HepG2 (cell line): ENCODE results near the gene HYI. TPM values are rescaled to one million over a fixed set of nuclear protein-coding genes. Genes with fewer than 3 reads are reported as not detected.

ENCODE experiments used
- ATAC-seq: fragments of 200-7000 bp; cut with Tn5 transposase; 3 replicates; pipeline ENCODE4 v1.9.1; 2020; ENCODE audit warnings: mild to moderate bottlenecking, moderate library complexity
- BruUV-seq: library from RNA; stranded (reverse); fragments of 400-500 nt; replicated peaks from 2 replicates; lab custom pipeline; 2021; lab: Mats Ljungman, UMichigan
- CTCF ChIA-PET: fragments of 300-600 bp; formaldehyde crosslinking; extraction: SDS; loops from one replicate; lab custom pipeline; 2021; ENCODE audit warnings: low total read pairs, inconsistent platforms, low intra/inter-chr PET ratio; lab: Yijun Ruan, JAX
- POLR2A ChIA-PET: fragments of 350-600 bp; sonication (Branson Sonifier 250); formaldehyde crosslinking; loops from one replicate; lab custom pipeline; 2020; ENCODE audit warnings: antibody characterized with exemption, inconsistent platforms; lab: Yijun Ruan, JAX
- DNase-seq: peaks from one replicate; pipeline ENCODE4 v3.0.0-alpha.2; 2015; ENCODE audit warnings: low spot score
- FAIRE-seq: peaks from 3 replicates; lab custom pipeline; 2011; peaks lifted over from hg19 to GRCh38; lab: Jason Lieb, UNC
- H2AFZ ChIP-seq: one replicate; pipeline ENCODE4 v1.6.1; 2011; ENCODE audit warnings: low read length, inconsistent platforms
- H3K27ac ChIP-seq: fragments of 300-600 bp; 3 replicates; pipeline ENCODE4 v1.8.0; 2011; ENCODE audit warnings: mixed run types, mild to moderate bottlenecking, mixed read lengths, low read length, inconsistent platforms; ENCODE audit not compliant: insufficient read depth; ENCODE audit errors: extremely low read length
- H3K27me3 ChIP-seq, 2 experiments: fragments of 200-600 bp in 1 of 2; 2 replicates in 1 of 2; 3 replicates in 1 of 2; pipeline versions ENCODE4 v1.6.0 to v1.8.0; 2011; ENCODE audit warnings: low read length in 2 of 2, mild to moderate bottlenecking in 2 of 2, moderate library complexity in 2 of 2, inconsistent platforms in 1 of 2; ENCODE audit not compliant: insufficient read depth in 2 of 2, control insufficient read depth in 1 of 2
- H3K36me3 ChIP-seq, 2 experiments: fragments of 200-600 bp in 1 of 2; replicated peaks in 1 of 2; 2 replicates in 1 of 2; 3 replicates in 1 of 2; pipeline versions ENCODE4 v1.5.1 to v1.8.0; 2011; ENCODE audit warnings: low read length in 2 of 2, inconsistent platforms in 1 of 2; ENCODE audit not compliant: insufficient read depth in 2 of 2, control insufficient read depth in 1 of 2
- H3K4me1 ChIP-seq: 2 replicates; pipeline ENCODE4 v1.5.1; 2012; ENCODE audit warnings: low read length, inconsistent platforms; ENCODE audit not compliant: insufficient read depth
- H3K4me2 ChIP-seq: 2 replicates; pipeline ENCODE4 v1.6.0; 2011; ENCODE audit warnings: low read depth, low read length, inconsistent platforms
- H3K4me3 ChIP-seq, 3 experiments: fragments of 200-600 bp in 1 of 3; sonication (generic), shearing (Covaris generic) in 1 of 3; replicated peaks in 1 of 3; 2 replicates each; pipeline ENCODE4 v1.5.1; 2011 to 2016; ENCODE audit warnings: low read length in 3 of 3, inconsistent platforms in 2 of 3, low read depth in 2 of 3, mild to moderate bottlenecking in 2 of 3, control low read depth in 1 of 3, mixed read lengths in 1 of 3; ENCODE audit not compliant: insufficient read depth in 1 of 3
- H3K79me2 ChIP-seq: one replicate; pipeline ENCODE4 v1.6.1; 2011; ENCODE audit warnings: low read length, inconsistent platforms; ENCODE audit not compliant: insufficient read depth
- H3K9ac ChIP-seq: 2 replicates; pipeline ENCODE4 v1.6.0; 2011; ENCODE audit warnings: mild to moderate bottlenecking, low read depth, low read length, inconsistent platforms; ENCODE audit not compliant: insufficient read depth
- H3K9me3 ChIP-seq: 2 replicates; pipeline ENCODE4 v1.5.1; 2012; ENCODE audit warnings: mild to moderate bottlenecking, low read length
- H4K20me1 ChIP-seq: 2 replicates; pipeline ENCODE4 v1.6.0; 2011; ENCODE audit warnings: inconsistent platforms, mild to moderate bottlenecking, low read length, moderate library complexity; ENCODE audit not compliant: insufficient read depth
- DBP ChIP-seq: sonication (generic); formaldehyde crosslinking; IDR thresholded peaks from 2 replicates; pipeline ENCODE4 v1.4.0; 2020; ENCODE audit warnings: missing genetic modification reagents; ENCODE audit errors: not compliant biosample characterization
- ETV6 ChIP-seq: sonication (generic); formaldehyde crosslinking; conservative IDR thresholded peaks from 2 replicates; pipeline ENCODE4 v1.4.0; 2020; ENCODE audit warnings: missing genetic modification reagents
- HDAC1 ChIP-seq: sonication (generic); formaldehyde crosslinking; IDR thresholded peaks from 2 replicates; pipeline ENCODE4 v1.5.1; 2020; ENCODE audit warnings: mild to moderate bottlenecking, missing genetic modification reagents
- HDAC6 ChIP-seq: fragments of 200-600 bp; sonication (generic); IDR thresholded peaks from 2 replicates; pipeline ENCODE4 v1.7.0; 2017; ENCODE audit warnings: mild to moderate bottlenecking, antibody characterized with exemption, low read length, low read depth
- HOMEZ ChIP-seq: IDR thresholded peaks from 2 replicates; pipeline ENCODE4 v1.6.1; 2016; ENCODE audit warnings: low read depth
- JARID2 ChIP-seq: sonication (generic); formaldehyde crosslinking; IDR thresholded peaks from 2 replicates; pipeline ENCODE4 v1.8.1; 2023; ENCODE audit warnings: missing genetic modification reagents, inconsistent platforms; ENCODE audit not compliant: insufficient replicate concordance
- ONECUT2 ChIP-seq: sonication (generic); formaldehyde crosslinking; IDR thresholded peaks from 2 replicates; pipeline ENCODE4 v1.4.0; 2020; ENCODE audit warnings: missing genetic modification reagents
- SYNCRIP ChIP-seq: fragments of 200-400 bp; formaldehyde crosslinking; IDR thresholded peaks from 2 replicates; pipeline ENCODE4 v1.6.1; 2018; ENCODE audit warnings: mild to moderate bottlenecking, low read depth, low read length; ENCODE audit not compliant: insufficient read depth
- ZBTB34 ChIP-seq: sonication (generic); formaldehyde crosslinking; IDR thresholded peaks from 2 replicates; pipeline ENCODE4 v1.8.0; 2022; ENCODE audit warnings: mild to moderate bottlenecking, missing genetic modification reagents
- ZNF225 ChIP-seq: sonication (generic); formaldehyde crosslinking; IDR thresholded peaks from 2 replicates; pipeline ENCODE4 v1.4.0; 2020; ENCODE audit warnings: mild to moderate bottlenecking, missing genetic modification reagents
- ZNF260 ChIP-seq: sonication (generic); formaldehyde crosslinking; IDR thresholded peaks from 2 replicates; pipeline ENCODE4 v1.4.0; 2020; ENCODE audit warnings: missing genetic modification reagents, low read depth, mild to moderate bottlenecking, borderline replicate concordance
- ZNF33A ChIP-seq: sonication (generic); formaldehyde crosslinking; IDR thresholded peaks from 2 replicates; pipeline ENCODE4 v1.5.1; 2020; ENCODE audit warnings: missing genetic modification reagents, mild to moderate bottlenecking, moderate library complexity, borderline replicate concordance
- WGBS: methylation state at CpG from one replicate; pipeline ENCODE4 v1.1.6; 2017; ENCODE audit warnings: low lambda C conversion rate; 5-methylcytosine and 5-hydroxymethylcytosine counted together
- in situ Hi-C: cut with HindIII; loops from 2 replicates; pipeline ENCODE4 v1.10.0; 2017; ENCODE audit warnings: low pct_unique_long_range_greater_than_20kb; ENCODE audit not compliant: extremely low pct_ligation_motif_present
- intact Hi-C: fragments of 100-400 bp; cut with micrococcal nuclease; formaldehyde crosslinking; loops from one replicate; pipeline ENCODE4 v1.10.0; 2022; ENCODE audit not compliant: unreplicated experiment
- polyA plus RNA-seq, 8 experiments: library from polyadenylated mRNA; depleted of rRNA in 3 of 8; stranded (reverse) in 7 of 8; unstranded in 1 of 8; fragments of >200 nt; fragmentation: Illumina TruSeq in 4 of 8; extraction: Trizol in 4 of 8; gene quantifications; 2 replicates each; pipeline versions ENCODE4 v1.2.1 to v1.2.3, GENCODE V29; 2011 to 2016; ENCODE audit warnings: low read depth in 4 of 8, missing spikeins in 1 of 8, mixed read lengths in 1 of 8; ENCODE audit not compliant: insufficient read depth in 1 of 8
- total RNA-seq, 5 experiments: library from RNA; depleted of rRNA; stranded (reverse); fragments of >200 nt; fragmentation: Illumina TruSeq; extraction: Trizol; gene quantifications; 2 replicates each; pipeline ENCODE4 v1.2.3, GENCODE V29; 2016; ENCODE audit warnings: low read depth in 1 of 5

Gene HYI
- total and polyA plus RNA-seq, 2 of the 13 experiments (the other 11 are each of a cell fraction or from before 2014, with no cell fraction given), result not detected

- no TSS peak for BruUV-seq
- H3K9ac ChIP-seq, result no peak overlapping the region
- H3K4me3 ChIP-seq, result no peak overlapping the region
- H2AFZ ChIP-seq, result no peak overlapping the region
- WGBS, result 57% methylated on average over 1 of the region's 1 CpG
- CTCF ChIA-PET, result no interaction called here
- no peaks in the 10 kb centered on the region for H3K27me3 ChIP-seq
- no peaks in the 10 kb centered on the region for H3K36me3 ChIP-seq
- DNase-seq (no peak), FAIRE-seq (no peak), ATAC-seq (no peak)
- no peak overlapping the region for H3K4me2 ChIP-seq
- no peaks in the 10 kb centered on the region for H3K9me3 ChIP-seq
- H3K79me2 ChIP-seq, result no peaks in the 10 kb centered on the region
- H3K27ac ChIP-seq, result no peak overlapping the region
- H4K20me1 ChIP-seq, result no peaks in the 10 kb centered on the region
- in situ Hi-C loops (no loop called here), intact Hi-C loops (no loop called here)
- no peak for TF ChIP-seq HDAC1
- no peak for TF ChIP-seq ONECUT2 (CRISPR knock-in tag)
- no peak for TF ChIP-seq ZNF225 (CRISPR knock-in tag)
- TF ChIP-seq ZBTB34 (CRISPR knock-in tag), result no peak
- TF ChIP-seq DBP (CRISPR knock-in tag), result no peak
- TF ChIP-seq ETV6 (CRISPR knock-in tag), result no peak
- no peak for TF ChIP-seq SYNCRIP
- no peak for TF ChIP-seq JARID2
- TF ChIP-seq HOMEZ (CRISPR knock-in tag), result no peak
- TF ChIP-seq ZNF260 (CRISPR knock-in tag), result no peak
- TF ChIP-seq HDAC6, result no peak
- no peak for TF ChIP-seq ZNF33A (CRISPR knock-in tag)
- no peaks in the 10 kb centered on the region for H3K4me1 ChIP-seq
- POLR2A ChIA-PET, result no interaction called here
Measured at GRCh38 chr1:43482215-43482614, 28.5 kb upstream of the HYI start.
